Measurements from ENCODE around the gene SHANK1.

SHANK1 gene

GRCh38 chr19:50725911-50726230 lies 6.3 kb upstream of the SHANK1 start:
- no peak for DNase-seq

GRCh38 chr19:50725218-50725910 lies 5.8 kb upstream of the SHANK1 start:
- DNase-seq, result no peak

GRCh38 chr19:50724522-50725217 lies 5.1 kb upstream of the SHANK1 start:
- peak; percentile 100 for DNase-seq

- no peak for DNase-seq
Measured at GRCh38 chr19:50723735-50724521, 4.3 kb upstream of the SHANK1 start.

GRCh38 chr19:50723069-50723468 lies 3.5 kb upstream of the SHANK1 start, which contains the start of gene CLEC11A:
TSS of gene CLEC11A (plus strand) at chr19:50723364. CDS start at chr19:50723526, 162 bp downstream.
- peak; percentile 79 for DNase-seq

GRCh38 chr19:50722201-50723013 lies 2.8 kb upstream of the SHANK1 start:
- no peak for DNase-seq

GRCh38 chr19:50721441-50722137 lies 2.0 kb upstream of the SHANK1 start:
- no peak for DNase-seq

- DNase-seq, result peak; percentile 72
Measured at GRCh38 chr19:50720921-50721381, 1.3 kb upstream of the SHANK1 start.

GRCh38 chr19:50720181-50720920 lies 749 bp upstream of the SHANK1 start:
- DNase-seq, result no peak

- DNase-seq, result no peak
Measured at GRCh38 chr19:50719119-50719435, 525 bp downstream of the SHANK1 start.

GRCh38 chr19:50718255-50719118 lies 1.1 kb downstream of the SHANK1 start:
- peak; percentile 22 for DNase-seq

GRCh38 chr19:50717891-50718254 lies 1.7 kb downstream of the SHANK1 start:
- no peak for DNase-seq

- no peak for DNase-seq
Measured at GRCh38 chr19:50717026-50717723, 2.4 kb downstream of the SHANK1 start.

- no peak for DNase-seq
Measured at GRCh38 chr19:50716178-50717025, 3.2 kb downstream of the SHANK1 start.

- DNase-seq, result no peak
Measured at GRCh38 chr19:50713556-50714236, 5.9 kb downstream of the SHANK1 start.

GRCh38 chr19:50712833-50713232 lies 6.8 kb downstream of the SHANK1 start:
- peak; percentile 78 for DNase-seq

GRCh38 chr19:50711805-50712204 lies 7.8 kb downstream of the SHANK1 start:
- DNase-seq, result no peak

- DNase-seq, result no peak
Measured at GRCh38 chr19:50711196-50711595, 8.4 kb downstream of the SHANK1 start.
